Keratinocyte (primary cell): ENCODE results near the gene RBMS3. TPM values are rescaled to one million over a fixed set of nuclear protein-coding genes. Genes with fewer than 3 reads are reported as not detected.

Experiments
- DNase-seq: peaks from one replicate; pipeline ENCODE4 v3.0.0-alpha.2; 2011; ENCODE audit warnings: low read depth, missing footprints, low spot score
- FAIRE-seq: peaks from 2 replicates; lab custom pipeline; 2011; peaks lifted over from hg19 to GRCh38; lab: Jason Lieb, UNC
- H2AFZ ChIP-seq: 2 replicates; pipeline ENCODE4 v1.6.0; 2012; ENCODE audit warnings: low read length, control low read depth, inconsistent platforms; ENCODE audit not compliant: control insufficient read depth
- H3K27ac ChIP-seq: 2 replicates; pipeline ENCODE4 v1.5.1; 2011; ENCODE audit warnings: low read length; ENCODE audit not compliant: control insufficient read depth, insufficient read depth
- H3K27me3 ChIP-seq: 3 replicates; pipeline ENCODE4 v1.6.0; 2011; ENCODE audit warnings: low read length; ENCODE audit not compliant: control insufficient read depth, insufficient read depth; ENCODE audit errors: extremely low read depth
- H3K36me3 ChIP-seq, 2 experiments: 2 replicates in 1 of 2; 3 replicates in 1 of 2; pipeline ENCODE4 v1.5.1; 2011; ENCODE audit warnings: low read length in 2 of 2, mild to moderate bottlenecking in 1 of 2; ENCODE audit not compliant: control insufficient read depth in 2 of 2, insufficient read depth in 2 of 2; ENCODE audit errors: extremely low read depth in 1 of 2
- H3K4me1 ChIP-seq: 3 replicates; pipeline ENCODE4 v1.5.1; 2011; ENCODE audit warnings: low read length; ENCODE audit not compliant: control insufficient read depth, insufficient read depth; ENCODE audit errors: extremely low read depth
- H3K4me2 ChIP-seq: 3 replicates; pipeline ENCODE4 v1.6.0; 2011; ENCODE audit warnings: low read depth, low read length; ENCODE audit not compliant: control insufficient read depth, insufficient read depth; ENCODE audit errors: extremely low read depth
- H3K4me3 ChIP-seq, 3 experiments: fragments of 200-600 bp in 1 of 3; sonication (generic) in 1 of 3; 2 replicates in 2 of 3; 3 replicates in 1 of 3; pipeline ENCODE4 v1.5.1; 2011 to 2016; ENCODE audit warnings: low read length in 3 of 3, mild to moderate bottlenecking in 3 of 3, control low read depth in 2 of 3, inconsistent platforms in 1 of 3, low read depth in 1 of 3, mixed read lengths in 1 of 3, mixed run types in 1 of 3, moderate library complexity in 1 of 3; ENCODE audit not compliant: control insufficient read depth in 2 of 3, insufficient read depth in 2 of 3; ENCODE audit errors: extremely low read depth in 1 of 3
- H3K79me2 ChIP-seq: 2 replicates; pipeline ENCODE4 v1.6.0; 2012; ENCODE audit warnings: low read length; ENCODE audit not compliant: control insufficient read depth, insufficient read depth
- H3K9ac ChIP-seq: 3 replicates; pipeline ENCODE4 v1.6.0; 2011; ENCODE audit warnings: low read length; ENCODE audit not compliant: control insufficient read depth, insufficient read depth; ENCODE audit errors: extremely low read depth
- H3K9me1 ChIP-seq: 3 replicates; pipeline ENCODE4 v1.6.0; 2011; ENCODE audit warnings: low read length; ENCODE audit not compliant: control insufficient read depth, insufficient read depth; ENCODE audit errors: extremely low read depth
- H3K9me3 ChIP-seq: 2 replicates; pipeline ENCODE4 v1.5.1; 2012; ENCODE audit warnings: low read depth, low read length; ENCODE audit not compliant: control insufficient read depth
- H4K20me1 ChIP-seq: 3 replicates; pipeline ENCODE4 v1.6.0; 2011; ENCODE audit warnings: low read length; ENCODE audit not compliant: control insufficient read depth, insufficient read depth; ENCODE audit errors: extremely low read depth
- EZH2 ChIP-seq: IDR thresholded peaks from one replicate; pipeline ENCODE4 v1.6.1; 2012; ENCODE audit warnings: inconsistent platforms, mild to moderate bottlenecking, low read length, moderate library complexity
- dilution Hi-C: fragments of 300-500 bp; cut with MboI; formaldehyde crosslinking; loops from one replicate; pipeline ENCODE4 v1.7.0; 2020; ENCODE audit warnings: low sequenced_read_pairs; ENCODE audit not compliant: extremely low pct_ligation_motif_present
- polyA plus RNA-seq, 5 experiments: library from polyadenylated mRNA; depleted of rRNA in 3 of 5; stranded (reverse) in 3 of 5; stranded (forward) in 1 of 5; unstranded in 1 of 5; fragments of >200 nt; gene quantifications; 1 replicate in 1 of 5; 2 replicates in 3 of 5; 3 replicates in 1 of 5; pipeline versions ENCODE4 v1.2.1 to v1.2.3, GENCODE V29; 2011 to 2012; ENCODE audit warnings: missing spikeins in 2 of 5, low read depth in 1 of 5, low replicate concordance in 1 of 5
- TF ChIP-seq, protein P1 (sequence below), 3 experiments: IDR thresholded peaks in 1 of 3; conservative IDR thresholded peaks in 1 of 3; optimal IDR thresholded peaks in 1 of 3; 2 replicates in 2 of 3; 3 replicates in 1 of 3; pipeline versions ENCODE3 to v1.5.1; 2011; ENCODE audit warnings: low read length in 3 of 3, mild to moderate bottlenecking in 3 of 3, moderate library complexity in 2 of 3, control low read depth in 1 of 3, inconsistent platforms in 1 of 3; ENCODE audit not compliant: insufficient read depth in 2 of 3; ENCODE audit errors: extremely low read depth in 1 of 3

RBMS3 gene
- polyA plus RNA-seq, 1 donor (not counting 4 experiments of a cell fraction or from before 2014, with no cell fraction given), result 2.3 TPM

GRCh38 chr3:29690686-29691353 lies 409.9 kb downstream of the RBMS3 start:
- no peaks in the 10 kb centered on the region for H3K9me1 ChIP-seq
- H3K9ac ChIP-seq, result no peak overlapping the region
- dilution Hi-C loops, result no loop called here
- peaks cover 28% of the 10 kb centered on the region for H3K4me1 ChIP-seq
- no peaks in the 10 kb centered on the region for H3K27me3 ChIP-seq
- no peak overlapping the region for H3K27ac ChIP-seq
- TF ChIP-seq, protein P1, sequence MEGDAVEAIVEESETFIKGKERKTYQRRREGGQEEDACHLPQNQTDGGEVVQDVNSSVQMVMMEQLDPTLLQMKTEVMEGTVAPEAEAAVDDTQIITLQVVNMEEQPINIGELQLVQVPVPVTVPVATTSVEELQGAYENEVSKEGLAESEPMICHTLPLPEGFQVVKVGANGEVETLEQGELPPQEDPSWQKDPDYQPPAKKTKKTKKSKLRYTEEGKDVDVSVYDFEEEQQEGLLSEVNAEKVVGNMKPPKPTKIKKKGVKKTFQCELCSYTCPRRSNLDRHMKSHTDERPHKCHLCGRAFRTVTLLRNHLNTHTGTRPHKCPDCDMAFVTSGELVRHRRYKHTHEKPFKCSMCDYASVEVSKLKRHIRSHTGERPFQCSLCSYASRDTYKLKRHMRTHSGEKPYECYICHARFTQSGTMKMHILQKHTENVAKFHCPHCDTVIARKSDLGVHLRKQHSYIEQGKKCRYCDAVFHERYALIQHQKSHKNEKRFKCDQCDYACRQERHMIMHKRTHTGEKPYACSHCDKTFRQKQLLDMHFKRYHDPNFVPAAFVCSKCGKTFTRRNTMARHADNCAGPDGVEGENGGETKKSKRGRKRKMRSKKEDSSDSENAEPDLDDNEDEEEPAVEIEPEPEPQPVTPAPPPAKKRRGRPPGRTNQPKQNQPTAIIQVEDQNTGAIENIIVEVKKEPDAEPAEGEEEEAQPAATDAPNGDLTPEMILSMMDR (optimal IDR thresholded peaks at IDR 0.05 in 1 of 3, IDR thresholded peaks at IDR 0.05 in 1 of 3, conservative IDR thresholded peaks at IDR 0.05 in 1 of 3; ENCODE audit: extremely low read depth in 1 of 3, insufficient read depth in 2 of 3, low read length in 3 of 3), result no peak
- TF ChIP-seq EZH2, result no peak
- H3K36me3 ChIP-seq, result no peaks in the 10 kb centered on the region
- no peak overlapping the region for H3K4me2 ChIP-seq
- FAIRE-seq (peak; percentile 39), DNase-seq (no peak)
- H3K79me2 ChIP-seq, result no peaks in the 10 kb centered on the region
- no peaks in the 10 kb centered on the region for H3K9me3 ChIP-seq
- no peaks in the 10 kb centered on the region for H4K20me1 ChIP-seq
- no peak overlapping the region for H3K4me3 ChIP-seq
- no peak overlapping the region for H2AFZ ChIP-seq

- Histone ChIP-seq H3K4me3 (peak overlapping the region in 2 of 3 experiments; percentile 1 to 17), H3K4me1 (peaks cover 39% of the 10 kb centered on the region), H3K9ac (peak overlapping the region; percentile 40), H4K20me1 (no peaks in the 10 kb centered on the region), H2AFZ (no peak overlapping the region), H3K9me1 (no peaks in the 10 kb centered on the region), H3K79me2 (no peaks in the 10 kb centered on the region), H3K4me2 (peak overlapping the region; percentile 56), H3K36me3 (no peaks in the 10 kb centered on the region), H3K27ac (peak overlapping the region; percentile 58), H3K27me3 (no peaks in the 10 kb centered on the region), H3K9me3 (no peaks in the 10 kb centered on the region)
- TF ChIP-seq, protein P1 (optimal IDR thresholded peaks at IDR 0.05 in 1 of 3, IDR thresholded peaks at IDR 0.05 in 1 of 3, conservative IDR thresholded peaks at IDR 0.05 in 1 of 3; ENCODE audit: extremely low read depth in 1 of 3, insufficient read depth in 2 of 3, low read length in 3 of 3), result no peak
- TF ChIP-seq EZH2, result no peak
- FAIRE-seq (peak; percentile 97), DNase-seq (peak; percentile 60)
- dilution Hi-C loops, result no loop called here
Observed at GRCh38 chr3:29693863-29694262, 413.0 kb downstream of the RBMS3 start.
